ENCODE data around the gene RHBDD1.
"Not testable (repeated sequence)": the region's sequence is repeated elsewhere in the genome, so short reads cannot be mapped to it uniquely, and the experiment has no call there.

RHBDD1 gene

DNA sequence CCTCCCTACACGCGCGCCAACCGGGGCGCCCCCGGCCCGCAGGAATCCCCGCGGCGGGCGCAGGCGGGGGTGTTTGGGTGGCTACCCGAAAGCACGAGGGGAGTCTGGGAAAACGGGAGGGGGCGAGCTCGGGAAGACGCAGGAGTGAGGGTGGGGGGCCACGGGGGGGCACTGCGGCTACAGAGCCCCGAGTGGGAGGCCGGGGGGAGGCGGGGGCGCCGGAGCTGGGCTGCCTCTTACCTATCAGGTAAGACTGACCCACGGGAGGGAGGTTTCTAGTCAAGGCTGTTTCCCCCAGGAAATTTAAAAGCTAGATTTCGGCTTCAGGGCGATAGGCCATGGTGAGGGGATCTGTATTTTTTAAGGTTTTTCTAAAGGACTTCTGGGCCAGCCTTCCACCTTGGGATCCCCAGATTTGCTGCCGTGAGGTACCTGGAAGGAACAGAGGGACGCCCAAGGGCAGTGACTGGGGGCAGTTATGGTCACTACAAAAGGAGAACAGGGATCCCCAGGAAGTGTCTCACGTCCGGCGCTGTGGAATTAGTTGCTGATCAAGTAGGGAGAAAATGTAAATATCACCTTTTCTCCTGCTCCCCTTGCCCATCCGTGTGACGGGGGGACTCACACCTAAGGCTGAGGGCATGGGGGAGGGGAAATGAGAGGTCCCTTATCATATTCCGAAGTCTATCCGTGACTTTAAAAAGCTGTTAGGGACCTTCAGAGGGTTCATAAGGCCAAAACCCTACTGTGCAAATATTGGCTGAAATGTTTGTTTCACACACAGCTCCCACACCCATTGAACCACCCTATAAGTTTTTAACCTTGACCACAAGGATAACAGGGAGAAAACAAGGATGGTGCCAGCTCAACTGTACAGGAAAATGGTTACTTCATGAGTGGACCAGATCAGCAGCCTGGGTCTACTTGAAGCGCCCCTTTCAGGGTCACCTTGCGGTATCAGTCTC lies 35.6 kb upstream of the RHBDD1 start:
- no peak for FAIRE-seq

DNA sequence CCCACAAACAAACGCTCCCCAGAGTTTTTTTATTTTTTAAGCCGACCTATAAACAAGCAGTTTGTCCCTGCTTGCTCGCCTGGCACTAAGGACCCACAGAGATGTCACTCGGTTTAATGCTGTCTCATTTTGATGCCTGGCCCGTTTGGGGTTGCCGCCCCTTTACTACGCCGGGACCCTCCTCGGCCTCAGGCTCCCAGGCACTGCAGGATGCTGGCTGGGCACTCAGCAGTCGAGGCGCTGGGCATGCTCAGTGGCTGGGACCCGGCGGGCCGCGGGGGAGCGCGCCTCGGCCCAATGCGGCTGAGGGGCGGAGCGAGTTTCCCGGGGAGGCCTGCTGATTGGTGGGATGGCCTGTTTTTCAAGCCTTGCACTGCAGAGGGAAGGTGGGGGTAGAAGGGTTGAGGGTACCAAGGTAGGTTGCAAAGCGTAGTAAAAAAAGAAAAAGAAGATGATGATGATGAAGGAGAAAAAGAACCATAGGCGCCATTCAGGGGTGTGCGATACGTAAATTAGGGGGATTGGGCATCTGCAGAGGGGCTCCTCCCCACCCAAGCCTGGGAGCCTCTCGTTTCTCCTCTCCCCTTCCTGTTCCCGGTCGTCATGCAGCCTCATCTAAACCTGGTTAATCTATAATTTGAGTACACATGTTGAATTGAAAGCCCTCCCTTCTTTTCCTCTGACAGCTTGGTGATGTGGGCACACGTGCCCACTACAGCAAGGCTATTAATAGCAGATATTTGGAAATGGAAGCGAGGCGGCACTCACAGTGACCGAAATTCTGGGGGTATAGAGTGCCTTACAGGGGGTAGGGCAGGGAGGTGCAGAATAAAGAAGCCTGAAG lies 34.7 kb upstream of the RHBDD1 start:
- FAIRE-seq: peak; percentile 97

DNA sequence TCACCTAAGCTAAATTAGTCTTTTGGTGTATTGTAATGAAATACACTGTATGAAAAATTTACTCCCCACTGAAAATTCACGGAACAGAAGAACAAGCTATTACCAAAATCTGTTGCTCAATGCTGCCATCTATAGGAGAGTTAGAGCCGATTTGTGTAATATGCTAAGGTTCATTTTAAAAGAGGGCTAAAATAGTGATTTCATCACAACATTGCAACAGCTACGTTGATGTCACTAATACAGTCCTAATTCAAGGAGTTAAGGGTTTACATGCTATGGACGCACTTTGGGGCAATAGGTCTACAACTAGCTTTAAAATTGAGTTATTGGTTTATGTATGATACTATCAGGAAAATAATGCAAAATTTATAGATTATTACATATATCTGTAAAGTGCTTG lies 33.3 kb upstream of the RHBDD1 start:
- peak; percentile 97 for FAIRE-seq

DNA sequence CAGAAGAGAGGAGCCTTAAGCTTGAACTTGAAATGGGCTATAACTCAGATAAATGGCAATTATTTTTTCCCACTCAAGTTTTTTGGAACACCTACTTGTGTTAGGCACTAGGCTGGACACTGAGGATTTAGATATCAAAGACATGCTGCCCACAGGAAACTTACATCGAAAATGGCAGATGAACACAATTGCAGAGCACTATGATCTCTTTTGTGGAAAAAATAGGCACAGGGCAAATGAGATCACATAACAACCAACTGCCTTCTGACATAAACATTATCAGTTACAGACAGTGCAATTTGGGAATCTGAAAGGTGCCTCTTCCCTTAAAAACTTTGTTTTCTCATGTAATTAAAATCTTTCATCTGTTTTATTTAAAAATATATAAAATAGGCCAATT lies 32.4 kb upstream of the RHBDD1 start:
- no peak for FAIRE-seq

DNA sequence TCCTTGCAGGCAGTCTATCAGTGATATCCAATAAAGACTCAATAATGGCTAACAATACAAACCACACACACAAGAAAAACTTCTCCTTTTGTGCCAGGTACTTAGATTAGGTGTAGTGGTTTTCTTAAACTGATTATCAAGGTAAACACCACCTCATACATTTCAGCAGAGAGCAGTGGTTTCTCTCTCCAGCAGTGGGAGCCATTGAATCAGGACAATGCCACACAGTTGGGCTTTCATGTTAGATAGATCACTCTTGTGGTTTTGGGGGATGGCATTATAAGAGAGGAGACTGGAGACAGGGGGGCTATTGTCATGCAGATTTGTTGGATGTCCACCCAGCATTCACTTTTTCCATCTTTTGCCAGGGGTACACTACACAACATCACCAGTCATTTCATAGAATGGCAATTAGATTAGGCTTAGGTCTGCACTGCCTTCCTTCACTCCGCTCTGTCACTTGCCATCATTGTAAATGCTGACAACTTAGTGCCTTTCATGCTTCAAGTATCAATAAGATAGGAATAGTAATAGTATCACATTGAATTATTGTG lies 22.6 kb upstream of the RHBDD1 start:
- FAIRE-seq: no peak

DNA sequence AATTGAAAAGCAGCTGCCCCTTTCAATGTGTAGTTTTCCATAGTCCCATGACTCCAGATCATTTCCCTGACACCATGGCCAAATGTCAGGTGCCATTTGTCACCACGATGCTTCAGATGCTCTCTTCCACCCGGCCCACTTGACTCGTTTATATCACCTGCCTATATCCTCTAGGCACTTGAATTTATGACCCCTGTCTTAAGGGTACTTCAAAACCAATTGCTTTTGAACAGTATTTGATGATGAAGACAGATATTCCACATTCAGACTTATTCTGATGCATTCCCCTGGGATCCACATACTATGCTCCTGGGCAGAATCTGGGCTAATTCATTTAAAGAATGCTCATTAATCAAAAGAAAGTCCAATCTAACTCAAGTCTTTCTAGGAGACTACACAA lies 16.9 kb upstream of the RHBDD1 start:
- FAIRE-seq: no peak

DNA sequence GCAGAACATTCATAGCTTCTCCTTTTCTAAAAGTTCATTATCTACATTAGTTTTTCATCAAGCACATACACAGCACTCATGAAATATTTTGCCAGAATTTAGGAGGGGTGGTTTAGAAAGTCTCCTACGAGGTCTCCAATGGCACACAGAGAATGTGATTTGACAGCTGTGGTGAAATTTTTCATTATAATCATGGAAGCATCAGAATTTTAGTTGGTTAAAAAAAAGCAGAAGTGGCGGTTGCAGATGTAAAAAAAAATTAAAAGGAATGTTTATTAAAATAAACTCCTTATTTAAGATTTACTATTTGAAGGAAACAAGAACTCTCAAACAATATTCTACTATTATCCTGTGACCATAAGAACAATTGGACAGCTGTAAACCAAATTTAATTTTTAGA lies 10.8 kb upstream of the RHBDD1 start:
- FAIRE-seq: no peak

DNA sequence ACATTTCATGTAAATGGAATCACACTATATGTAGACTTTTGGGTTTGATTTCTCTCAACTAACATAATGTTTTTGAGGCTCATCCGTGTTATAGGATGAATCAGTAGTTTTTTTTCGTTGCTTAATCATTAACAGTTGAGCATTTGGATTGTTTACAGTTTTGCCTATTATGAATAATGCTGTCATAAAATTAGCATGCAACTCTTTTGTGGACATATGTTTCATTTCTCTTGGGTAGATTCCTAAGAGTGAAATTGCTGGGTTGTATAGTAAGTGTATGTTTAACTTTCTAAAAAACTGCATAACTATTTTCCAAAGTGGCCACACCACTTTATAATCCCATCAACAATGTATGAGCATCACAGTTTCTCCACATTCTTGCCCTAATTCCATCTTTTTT lies 7.7 kb upstream of the RHBDD1 start:
- FAIRE-seq: no peak

DNA sequence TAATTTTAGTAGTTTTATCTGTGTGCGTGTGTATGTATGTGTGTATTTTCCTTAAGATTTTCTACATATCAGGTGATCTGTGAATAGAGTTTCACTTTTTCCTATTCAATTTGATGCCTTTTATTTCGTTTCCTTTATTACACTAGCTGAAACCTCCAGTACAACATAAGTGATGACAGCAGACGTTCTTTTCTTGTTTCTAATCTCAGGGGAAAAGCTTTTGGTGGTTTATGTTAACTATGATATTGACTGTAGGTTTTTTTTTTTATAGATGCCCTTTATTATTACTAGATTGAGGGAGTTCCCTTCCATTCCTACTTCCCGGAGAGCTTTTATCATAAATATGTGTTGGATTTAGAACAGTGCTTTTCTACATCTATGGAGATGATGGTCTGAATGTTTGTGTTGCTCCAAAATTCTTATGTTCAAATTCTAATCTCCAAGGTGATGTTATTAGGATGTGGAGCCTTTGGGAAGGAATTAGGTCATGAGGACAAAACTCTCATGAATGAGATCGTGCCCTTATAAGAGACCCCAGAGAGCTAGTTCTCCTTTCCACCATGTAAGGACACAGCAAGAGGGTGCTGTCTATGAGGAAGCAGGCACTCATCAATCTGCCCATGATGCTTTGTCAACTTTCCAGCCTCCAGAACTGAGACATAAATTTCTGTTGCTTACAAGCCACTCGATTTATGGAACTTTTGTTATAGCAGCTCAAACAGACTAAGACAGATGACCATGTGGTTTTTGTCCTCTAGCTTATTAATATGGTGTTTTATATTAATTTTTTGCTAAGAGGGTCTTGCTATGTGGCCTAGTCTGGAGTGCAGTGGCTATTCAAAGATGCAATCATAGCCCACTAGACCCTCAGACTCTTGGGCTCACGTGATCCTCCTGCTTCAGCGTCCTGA lies 5.9 kb upstream of the RHBDD1 start:
- FAIRE-seq: no peak

DNA sequence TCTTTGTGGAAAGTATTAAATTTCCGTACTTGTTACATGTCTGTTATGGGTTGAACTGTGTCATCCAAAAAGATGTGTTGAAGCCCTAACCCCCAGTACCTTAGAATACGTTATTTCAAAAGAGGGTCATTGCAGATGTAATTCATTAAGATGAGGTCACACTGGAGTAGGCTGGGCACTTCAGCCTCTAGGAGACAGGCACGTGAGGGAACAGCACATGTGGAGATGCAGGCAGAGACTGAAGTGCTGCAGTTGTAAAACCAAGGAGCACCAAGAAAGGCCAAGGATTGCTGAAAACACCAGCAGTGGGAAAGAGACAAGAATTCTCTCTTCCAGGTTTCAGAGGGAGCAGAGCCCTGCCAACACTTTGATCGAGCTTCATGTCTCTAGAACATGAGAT lies 4.6 kb upstream of the RHBDD1 start:
- FAIRE-seq: no peak

DNA sequence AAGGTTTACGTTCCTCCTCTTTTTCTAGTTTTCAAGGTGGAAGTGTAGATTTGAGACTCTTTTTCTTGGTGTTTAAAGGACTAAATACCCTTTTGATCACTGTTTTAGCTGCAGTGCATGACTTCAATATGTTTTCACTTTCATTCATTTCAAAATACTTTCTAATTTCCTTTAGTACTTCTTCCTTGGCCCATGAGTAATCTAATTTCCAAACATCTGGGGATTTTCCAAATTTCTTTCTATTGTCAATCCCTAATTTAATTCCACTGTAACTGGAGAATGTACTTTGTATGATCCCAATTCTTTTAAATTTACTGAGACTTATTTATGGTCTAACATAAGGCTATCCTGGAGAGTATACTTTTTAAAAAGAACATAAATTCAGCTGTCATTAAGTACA lies 3.8 kb upstream of the RHBDD1 start:
- FAIRE-seq: no peak

DNA sequence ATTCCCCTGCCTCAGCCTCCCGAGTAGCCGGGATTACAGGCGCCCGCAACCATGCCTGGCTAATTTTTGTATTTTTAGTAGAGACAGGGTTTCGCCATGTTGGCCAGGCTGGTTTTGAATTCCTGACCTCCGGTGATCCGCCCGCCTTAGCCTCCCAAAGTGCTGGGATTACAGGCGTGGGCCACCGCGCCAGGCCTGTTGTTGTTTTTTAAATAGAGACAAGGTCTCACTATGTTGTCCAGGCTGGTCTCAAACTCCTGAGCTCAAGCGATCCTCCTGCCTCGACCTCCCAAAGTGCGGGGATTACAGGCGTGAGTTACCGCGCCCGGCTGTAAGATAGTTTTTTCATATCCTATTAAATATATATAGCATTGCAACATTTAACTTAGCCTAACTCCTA lies 974 bp upstream of the RHBDD1 start:
- not testable (repeated sequence) for FAIRE-seq

DNA sequence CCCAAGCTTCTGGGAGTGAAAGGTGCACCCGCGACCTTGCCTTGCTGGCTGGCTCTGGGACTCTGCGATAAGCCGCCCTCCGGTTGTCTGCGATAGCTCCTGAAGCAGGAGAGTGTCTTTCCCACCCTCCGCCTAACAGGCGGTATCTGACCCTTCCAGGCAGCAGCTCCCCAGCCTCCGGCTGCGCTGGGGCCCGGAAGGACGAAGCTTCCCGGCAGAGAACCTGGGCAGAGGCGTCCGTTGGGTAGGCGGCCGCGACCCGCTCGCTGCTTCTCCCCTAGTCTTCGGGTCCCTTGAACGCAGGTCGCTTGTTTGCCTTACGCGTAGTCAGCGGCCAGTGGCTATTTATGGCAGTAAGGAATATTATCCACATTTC lies 446 bp upstream of the RHBDD1 start:
- no peak for FAIRE-seq

DNA sequence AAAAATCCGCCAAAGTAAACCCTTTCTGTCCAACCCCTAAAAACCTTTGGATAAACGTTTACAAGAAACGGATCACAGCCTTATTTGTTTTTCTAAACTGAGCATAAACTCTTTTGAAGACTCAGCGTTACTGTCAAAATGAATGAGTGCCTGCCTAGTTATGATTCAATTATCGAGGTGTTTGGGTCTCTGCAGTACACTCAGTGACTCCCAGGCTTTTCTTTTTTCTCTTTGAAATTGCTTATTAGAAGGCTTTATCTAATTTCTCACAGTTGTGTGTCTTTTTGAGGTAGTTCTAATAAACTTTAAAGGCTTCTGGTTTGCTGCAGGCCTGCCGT lies 663 bp downstream of the RHBDD1 start:
- no peak for FAIRE-seq

DNA sequence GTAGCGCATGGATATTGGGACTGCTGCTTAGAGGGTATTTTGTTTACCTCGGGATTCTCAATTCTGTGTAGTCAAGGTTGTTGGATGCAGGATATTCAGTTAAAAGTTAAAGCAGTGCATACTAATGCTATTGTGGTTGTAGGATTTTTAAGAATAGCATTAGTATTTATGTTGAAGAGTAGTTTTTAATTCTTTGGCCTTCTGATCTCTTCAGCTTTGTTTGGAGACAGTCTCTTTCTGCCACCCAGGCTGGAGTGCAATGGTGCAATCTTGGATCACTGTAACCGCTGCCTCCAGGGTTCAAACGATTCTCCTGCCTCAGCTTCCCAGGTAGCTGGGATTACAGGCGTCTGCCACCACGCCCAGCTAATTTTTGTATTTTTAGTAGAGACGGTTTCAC lies 1.5 kb downstream of the RHBDD1 start:
- FAIRE-seq: no peak

DNA sequence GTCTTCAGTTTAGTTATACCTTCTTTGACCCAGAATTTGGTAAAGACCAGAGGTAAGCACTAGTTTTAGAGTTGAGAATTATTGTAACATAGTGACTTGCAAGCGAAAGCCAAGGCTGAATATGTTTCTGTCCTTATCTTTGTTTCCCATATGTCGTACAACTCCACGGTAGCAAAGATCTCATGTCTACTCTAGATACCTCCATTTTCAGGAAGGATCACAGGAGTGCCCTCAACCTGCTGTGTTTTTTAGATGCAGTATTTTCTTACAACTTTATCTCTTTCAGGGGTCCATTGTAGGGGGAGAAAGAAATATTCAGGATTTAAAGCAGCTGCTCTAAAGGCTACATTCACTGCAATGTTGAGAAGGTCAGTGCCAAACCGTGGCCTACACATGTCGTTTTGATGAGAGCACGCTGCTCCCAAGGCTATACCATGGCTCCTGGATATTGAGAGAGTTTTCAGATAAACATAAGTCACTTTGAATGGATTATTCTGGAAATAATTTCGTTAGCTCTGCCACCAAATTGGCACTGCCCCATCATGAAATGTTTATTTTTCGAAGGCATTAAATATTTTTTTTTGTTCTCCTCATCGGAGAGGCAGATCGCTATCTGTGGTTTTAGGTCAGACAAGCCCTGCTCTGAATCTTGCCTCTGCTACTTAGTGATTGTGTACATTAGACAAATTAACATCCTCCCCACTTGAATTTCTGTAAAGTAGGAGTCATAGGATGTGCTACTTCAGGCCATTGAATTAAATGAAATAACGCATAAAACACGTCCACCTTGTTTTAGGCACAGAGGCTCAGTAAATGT lies 2.1 kb downstream of the RHBDD1 start:
- FAIRE-seq: no peak

DNA sequence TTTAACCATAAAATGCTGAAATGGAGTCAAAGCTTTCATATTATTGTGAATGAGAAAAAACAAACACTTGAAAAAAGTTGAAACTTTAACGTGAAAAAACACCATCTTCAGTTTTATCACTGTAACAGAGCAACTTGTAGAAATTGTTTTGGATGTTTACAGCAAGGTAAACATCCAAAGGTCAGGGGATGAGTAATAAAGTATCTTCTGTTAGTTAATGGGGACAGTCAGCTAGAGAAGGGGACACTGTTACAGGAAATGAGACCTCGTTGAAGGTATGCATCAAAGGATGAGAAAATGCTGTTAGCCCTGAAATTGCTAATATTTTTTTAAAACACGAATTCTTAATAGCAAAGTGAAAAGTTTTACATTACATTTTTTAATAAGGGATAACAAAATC lies 2.9 kb downstream of the RHBDD1 start:
- FAIRE-seq: no peak

DNA sequence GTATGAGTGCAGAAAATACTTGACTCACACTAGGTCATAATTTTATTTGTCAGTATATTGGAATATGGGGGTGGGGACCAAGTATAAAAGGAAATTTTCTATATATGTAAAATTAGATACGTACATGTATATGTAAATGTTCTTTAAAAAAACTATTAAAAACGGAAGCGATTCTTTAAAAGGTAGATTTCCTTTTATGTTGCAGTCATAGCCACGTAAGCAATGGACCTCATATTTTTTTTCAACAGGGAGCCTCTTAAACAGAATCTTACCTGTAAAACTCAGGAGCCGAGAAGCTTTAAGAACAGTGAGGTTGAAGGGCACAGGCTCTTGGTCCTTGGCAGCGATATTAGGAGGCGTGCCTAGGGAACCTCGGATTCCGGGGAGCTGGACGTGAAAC lies 3.3 kb downstream of the RHBDD1 start:
- no peak for FAIRE-seq

DNA sequence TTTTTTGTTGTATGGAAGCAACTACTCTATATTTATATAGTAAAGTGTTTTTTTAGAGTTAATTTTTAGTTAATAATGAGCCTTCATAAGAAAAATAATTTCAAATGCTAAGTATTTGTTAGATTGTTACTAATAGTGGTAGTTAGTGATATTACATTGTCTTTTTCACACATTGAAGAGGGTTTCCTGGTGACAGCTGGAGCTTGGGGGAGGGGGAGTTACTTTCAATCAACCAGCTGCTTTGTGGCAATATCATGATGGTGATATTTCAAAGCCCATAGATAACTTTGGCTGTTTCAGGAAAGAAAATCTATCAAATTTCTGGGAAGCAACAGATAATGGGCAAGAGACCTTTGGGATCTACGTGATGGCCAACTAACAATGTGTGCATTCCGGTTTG lies 4.1 kb downstream of the RHBDD1 start:
- no peak for FAIRE-seq

DNA sequence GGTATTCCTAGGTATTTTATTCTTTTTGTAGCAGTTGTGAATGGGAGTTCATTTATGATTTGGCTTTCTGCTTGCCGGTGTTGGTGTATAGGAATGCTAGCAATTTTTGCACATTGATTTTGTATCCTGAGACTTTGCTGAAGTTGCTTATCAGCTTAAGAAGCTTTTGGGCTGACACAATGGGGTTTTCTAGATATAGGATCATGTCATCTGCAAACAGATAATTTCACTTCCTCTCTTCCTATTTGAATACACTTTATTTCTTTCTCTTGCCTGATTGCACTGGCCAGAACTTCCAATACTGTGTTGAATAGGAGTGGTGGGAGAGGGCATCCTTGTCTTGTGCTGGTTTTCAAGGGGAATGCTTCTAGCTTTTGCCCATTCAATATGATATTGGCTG lies 7.1 kb downstream of the RHBDD1 start:
- not testable (repeated sequence) for FAIRE-seq

DNA sequence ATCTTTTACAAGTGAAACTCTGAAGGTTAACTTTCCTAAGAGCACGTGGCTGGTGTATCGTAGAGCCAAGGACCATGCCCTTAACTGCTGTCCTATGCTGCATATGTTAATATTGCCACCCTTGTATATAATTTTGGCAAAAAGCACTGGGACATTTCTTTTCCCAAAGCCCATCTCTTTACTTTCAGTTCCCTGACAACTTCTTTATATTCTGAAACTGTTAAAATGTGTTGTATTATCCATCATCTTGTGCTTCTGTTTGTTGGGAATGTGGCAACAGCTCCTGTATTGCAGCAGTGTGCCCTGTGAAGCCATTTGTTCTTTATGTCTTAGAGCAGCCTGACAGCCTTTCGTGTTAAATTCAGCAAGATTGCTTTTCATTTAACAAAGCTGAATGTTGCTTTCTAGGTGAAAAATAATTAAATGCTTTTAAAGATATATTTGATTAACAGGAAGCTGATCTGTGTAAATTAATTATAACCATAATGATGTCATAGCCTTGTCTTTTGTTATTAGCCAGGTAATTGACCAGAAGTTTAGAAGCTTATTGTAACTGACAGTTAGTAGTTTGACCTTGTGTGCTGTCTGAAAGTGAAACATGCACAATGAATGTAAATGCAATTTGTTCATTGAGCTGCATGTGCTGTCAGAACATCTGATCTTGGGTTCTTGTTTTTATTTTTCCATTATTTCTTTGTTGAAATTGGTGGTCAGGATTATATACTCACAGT lies 9.7 kb downstream of the RHBDD1 start:
- FAIRE-seq: no peak

Data from G401.6 (cell line).